Head of caudate nucleus (tissue), 42 donors: Measurements from ENCODE around the gene STARD3.

Source experiments
- DNase-seq, 42 donors: peaks; one replicate each; pipeline versions ENCODE4 v3.0.0 to v3.0.0-alpha.2; 2020 to 2021; ENCODE audit warnings: mixed read lengths in 7 of 42
- intact Hi-C: fragments of 100-400 bp; cut with DNase I; formaldehyde crosslinking; loops from one replicate; pipeline ENCODE4 v1.15.0; 2022

The STARD3 gene

GRCh38 chr17:39675390-39676082 is 38.6 kb downstream of the STARD3 start:
- no peak for DNase-seq
- intact Hi-C loops: no loop called here

- peak in 5 of 42 donors; percentile 31 to 60 (median 51) for DNase-seq
- intact Hi-C loops: no loop called here
Measured at GRCh38 chr17:39676198-39676819, 39.4 kb downstream of the STARD3 start.

GRCh38 chr17:39677072-39677471 is 40.1 kb downstream of the STARD3 start:
- intact Hi-C loops: no loop called here
- no peak for DNase-seq

- DNase-seq: peak in 20 of 42 donors; percentile 34 to 81 (median 56)
- intact Hi-C loops: no loop called here
Measured at GRCh38 chr17:39677542-39678339, 40.8 kb downstream of the STARD3 start.

- intact Hi-C loops: no loop called here
- DNase-seq: no peak
Measured at GRCh38 chr17:39678340-39679116, 41.6 kb downstream of the STARD3 start.

GRCh38 chr17:39679521-39680192 is 42.7 kb downstream of the STARD3 start:
- intact Hi-C loops: no loop called here
- no peak for DNase-seq

GRCh38 chr17:39683295-39683939 is 46.5 kb downstream of the STARD3 start:
- DNase-seq: no peak
- intact Hi-C loops: no loop called here

- intact Hi-C loops: no loop called here
- no peak for DNase-seq
Measured at GRCh38 chr17:39684369-39685192, 47.6 kb downstream of the STARD3 start.

GRCh38 chr17:39687101-39687545 is 50.2 kb downstream of the STARD3 start:
- intact Hi-C loops: no loop called here
- DNase-seq: no peak

GRCh38 chr17:39687546-39688474 is 50.9 kb downstream of the STARD3 start, which contains the start of gene PGAP3:
PGAP3 (minus strand) TSS chr17:39688057; CDS start chr17:39688014, 43 bp downstream.
- intact Hi-C loops: no loop called here
- DNase-seq: peak; percentile 79 to 96 (median 88)

- no peak for DNase-seq
- intact Hi-C loops: no loop called here
Measured at GRCh38 chr17:39688475-39688835, 51.5 kb downstream of the STARD3 start.

- intact Hi-C loops: no loop called here
- no peak for DNase-seq
Measured at GRCh38 chr17:39688945-39689344, 52.0 kb downstream of the STARD3 start.

GRCh38 chr17:39694593-39694992 is 57.6 kb downstream of the STARD3 start:
- intact Hi-C loops: no loop called here
- no peak for DNase-seq

- intact Hi-C loops: no loop called here
- no peak for DNase-seq
Measured at GRCh38 chr17:39695089-39695474, 58.1 kb downstream of the STARD3 start.

GRCh38 chr17:39696731-39697130 is 59.8 kb downstream of the STARD3 start:
- intact Hi-C loops: no loop called here
- no peak for DNase-seq

GRCh38 chr17:39697961-39698360 is 61.0 kb downstream of the STARD3 start:
- intact Hi-C loops: no loop called here
- DNase-seq: no peak
